22Rv1 (cell line): ENCODE measurements around the gene KIF22.
"Not testable (repeated sequence)": the region's sequence is repeated elsewhere in the genome, so short reads cannot be mapped to it uniquely, and the experiment has no call there.

Experiments
- H3K27ac ChIP-seq: fragments of 450-650 bp; 2 replicates; pipeline ENCODE4 v1.5.1; 2017
- CTCF ChIP-seq: fragments of 450-650 bp; IDR thresholded peaks from 2 replicates; pipeline ENCODE4 v1.5.1; 2017; ENCODE audit warnings: mild to moderate bottlenecking
- ZFX ChIP-seq: fragments of 450-650 bp; IDR thresholded peaks from 2 replicates; pipeline ENCODE4 v1.6.1; 2017; ENCODE audit warnings: antibody characterized with exemption, borderline replicate concordance

KIF22 gene

GRCh38 chr16:29745853-29746345 lies 44.7 kb upstream of the KIF22 start, which contains the start of gene C16orf54:
C16orf54 (minus strand) TSS chr16:29745990; CDS start chr16:29744951, 1,039 bp downstream.
- no peak within 1 kb of the TSS for H3K27ac ChIP-seq

GRCh38 chr16:29746518-29746917 lies 44.0 kb upstream of the KIF22 start:
- not testable (repeated sequence) for H3K27ac ChIP-seq

More at GRCh38 chr16:29745853-29746345, 44.7 kb upstream of the KIF22 start, which contains the start of gene C16orf54:
- TF ChIP-seq CTCF, result no peak
- TF ChIP-seq ZFX, result no peak

GRCh38 chr16:29747947-29748759 lies 42.4 kb upstream of the KIF22 start:
- no peak overlapping the region for H3K27ac ChIP-seq
- TF ChIP-seq CTCF (no peak), ZFX (no peak)

GRCh38 chr16:29748760-29749149 lies 41.8 kb upstream of the KIF22 start:
- not testable (repeated sequence) for H3K27ac ChIP-seq

- TF ChIP-seq ZFX (no peak), CTCF (no peak)
These were observed 37.0 kb upstream of the KIF22 start for GRCh38 chr16:29753516-29753915.

GRCh38 chr16:29756654-29757053 lies 33.9 kb upstream of the KIF22 start:
- TF ChIP-seq CTCF (no peak), ZFX (no peak)
- no peak overlapping the region for H3K27ac ChIP-seq

More at GRCh38 chr16:29753516-29753915, 37.0 kb upstream of the KIF22 start:
- no peak overlapping the region for H3K27ac ChIP-seq

- H3K27ac ChIP-seq, result not testable (repeated sequence)
These were observed 33.5 kb upstream of the KIF22 start for GRCh38 chr16:29757086-29757485.

GRCh38 chr16:29757950-29758466 lies 32.5 kb upstream of the KIF22 start:
- TF ChIP-seq ZFX (no peak), CTCF (no peak)
- H3K27ac ChIP-seq, result no peak overlapping the region
